ENCODE data around the gene APBB1IP. TPM values are rescaled to one million over a fixed set of nuclear protein-coding genes. Genes with fewer than 3 reads are reported as not detected.
"Not testable (repeated sequence)": the region's sequence is repeated elsewhere in the genome, so short reads cannot be mapped to it uniquely, and the experiment has no call there.

The APBB1IP gene
- total RNA-seq, 3 donors from 2014 or later, result 3.5 to 30.1 (median 6.2) TPM

GRCh38 chr10:26593896-26594295 is 155.8 kb downstream of the APBB1IP start:
- Histone ChIP-seq H3K4me1 (no peaks in the 10 kb centered on the region), H3K36me3 (no peaks in the 10 kb centered on the region), H3K4me3 (no peak overlapping the region), H3K27ac (no peak overlapping the region), H3K27me3 (no peaks in the 10 kb centered on the region), H3K9me3 (no peaks in the 10 kb centered on the region)
- intact Hi-C loops (cut with DNase I; ENCODE audit: low total_unique reads), result no loop called here
- DNase-seq (ENCODE audit: low spot score in 2 of 2), result no peak
- TF ChIP-seq POLR2A (IDR thresholded peaks at IDR 0.05), result no peak
- TF ChIP-seq POLR2AphosphoS5 (IDR thresholded peaks at IDR 0.05), result no peak
- no peak for TF ChIP-seq CTCF (IDR thresholded peaks at IDR 0.05)

- intact Hi-C loops (cut with DNase I; ENCODE audit: low total_unique reads); H3K4me3 ChIP-seq; DNase-seq (ENCODE audit: low spot score in 2 of 2); H3K27ac ChIP-seq; H3K36me3 ChIP-seq; H3K27me3 ChIP-seq; H3K4me1 ChIP-seq; H3K9me3 ChIP-seq: not testable (repeated sequence)
Measured at GRCh38 chr10:26603283-26603682, 165.1 kb downstream of the APBB1IP start.

GRCh38 chr10:26604320-26605093 is 166.4 kb downstream of the APBB1IP start:
- DNase-seq (ENCODE audit: low spot score in 2 of 2); H3K9me3 ChIP-seq; H3K36me3 ChIP-seq; H3K27me3 ChIP-seq; intact Hi-C loops (cut with DNase I; ENCODE audit: low total_unique reads); H3K4me3 ChIP-seq; H3K4me1 ChIP-seq; H3K27ac ChIP-seq: not testable (repeated sequence)

- H3K27ac ChIP-seq; H3K36me3 ChIP-seq; intact Hi-C loops (cut with DNase I; ENCODE audit: low total_unique reads); H3K27me3 ChIP-seq; DNase-seq (ENCODE audit: low spot score in 2 of 2); H3K4me3 ChIP-seq; H3K9me3 ChIP-seq; H3K4me1 ChIP-seq: not testable (repeated sequence)
- peak in 1 of 3 donors; percentile 11 for TF ChIP-seq CTCF (IDR thresholded peaks at IDR 0.05)
Measured at GRCh38 chr10:26606389-26606877, 168.3 kb downstream of the APBB1IP start.

GRCh38 chr10:26612151-26612915 is 174.2 kb downstream of the APBB1IP start:
- Histone ChIP-seq H3K27me3 (no peaks in the 10 kb centered on the region), H3K9me3 (no peaks in the 10 kb centered on the region), H3K36me3 (no peaks in the 10 kb centered on the region), H3K27ac (no peak overlapping the region), H3K4me1 (no peaks in the 10 kb centered on the region), H3K4me3 (no peak overlapping the region)
- no peak for TF ChIP-seq POLR2AphosphoS5 (IDR thresholded peaks at IDR 0.05)
- no peak for TF ChIP-seq POLR2A (IDR thresholded peaks at IDR 0.05)
- TF ChIP-seq CTCF (IDR thresholded peaks at IDR 0.05), result no peak
- no peak for DNase-seq (ENCODE audit: low spot score in 2 of 2)
- intact Hi-C loops (cut with DNase I; ENCODE audit: low total_unique reads), result no loop called here

Other genes with a start within 250 kb of the APBB1IP start
- not detected for gene GAD2, start 221.6 kb upstream of the APBB1IP start, total RNA-seq